Measurements from ENCODE around the gene RABGAP1L.

Gene RABGAP1L

DNA sequence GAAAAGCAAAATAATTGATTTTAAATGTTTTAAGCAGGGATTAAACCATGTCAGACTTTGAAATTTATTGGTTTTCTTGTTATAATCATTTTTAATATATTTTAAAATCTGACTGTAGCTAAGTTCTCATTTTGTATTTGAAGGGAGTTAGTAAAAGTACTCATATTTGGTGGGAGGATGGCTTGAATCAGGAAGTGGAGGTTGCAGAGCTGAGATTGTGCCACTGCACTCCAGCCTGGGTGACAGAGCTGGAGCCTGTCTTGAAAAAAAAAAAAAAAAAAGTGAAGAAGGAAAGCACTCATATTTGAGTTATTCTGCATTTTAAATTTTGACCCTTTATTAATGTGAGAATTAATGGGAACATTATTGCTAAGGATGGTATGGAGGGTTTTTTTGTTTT is 106.0 kb downstream of the RABGAP1L start:
- TF ChIP-seq CTCF (IDR thresholded peaks at IDR 0.05), result no peak
- H3K4me1 Mint-ChIP-seq, result no peaks in the 10 kb centered on the region
- no peak overlapping the region for H3K4me3 Mint-ChIP-seq
- no peaks in the 10 kb centered on the region for H3K9me3 Mint-ChIP-seq
- no peaks in the 10 kb centered on the region for H3K36me3 Mint-ChIP-seq (ENCODE audit: low read depth)
- DNase-seq, result no peak
- no peak overlapping the region for H3K27ac Mint-ChIP-seq
- no peaks in the 10 kb centered on the region for H3K27me3 Mint-ChIP-seq (ENCODE audit: low read depth, poor library complexity)

DNA sequence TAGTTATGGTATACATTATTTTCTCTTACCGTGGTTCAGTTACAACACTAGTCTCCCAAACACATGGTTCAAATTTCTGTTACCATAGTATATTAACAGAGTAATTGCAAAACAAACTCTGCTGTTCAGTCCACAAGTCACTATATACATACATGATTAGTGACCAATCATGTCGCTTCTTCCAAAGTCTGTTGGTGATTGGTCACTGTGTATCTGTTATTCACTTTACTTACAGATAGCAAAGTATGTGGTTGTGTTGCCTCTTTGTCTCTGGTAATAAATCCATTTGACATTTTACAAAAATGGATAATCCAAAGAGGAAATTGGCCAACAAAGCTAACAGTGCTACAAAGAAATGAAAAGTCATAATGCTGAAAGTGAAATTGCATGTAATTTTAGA is 107.2 kb downstream of the RABGAP1L start:
- no peaks in the 10 kb centered on the region for H3K4me1 Mint-ChIP-seq
- no peak for TF ChIP-seq CTCF (IDR thresholded peaks at IDR 0.05)
- H3K27ac Mint-ChIP-seq, result no peak overlapping the region
- no peak for DNase-seq
- no peaks in the 10 kb centered on the region for H3K36me3 Mint-ChIP-seq (ENCODE audit: low read depth)
- no peaks in the 10 kb centered on the region for H3K27me3 Mint-ChIP-seq (ENCODE audit: low read depth, poor library complexity)
- H3K9me3 Mint-ChIP-seq, result no peaks in the 10 kb centered on the region
- no peak overlapping the region for H3K4me3 Mint-ChIP-seq

DNA sequence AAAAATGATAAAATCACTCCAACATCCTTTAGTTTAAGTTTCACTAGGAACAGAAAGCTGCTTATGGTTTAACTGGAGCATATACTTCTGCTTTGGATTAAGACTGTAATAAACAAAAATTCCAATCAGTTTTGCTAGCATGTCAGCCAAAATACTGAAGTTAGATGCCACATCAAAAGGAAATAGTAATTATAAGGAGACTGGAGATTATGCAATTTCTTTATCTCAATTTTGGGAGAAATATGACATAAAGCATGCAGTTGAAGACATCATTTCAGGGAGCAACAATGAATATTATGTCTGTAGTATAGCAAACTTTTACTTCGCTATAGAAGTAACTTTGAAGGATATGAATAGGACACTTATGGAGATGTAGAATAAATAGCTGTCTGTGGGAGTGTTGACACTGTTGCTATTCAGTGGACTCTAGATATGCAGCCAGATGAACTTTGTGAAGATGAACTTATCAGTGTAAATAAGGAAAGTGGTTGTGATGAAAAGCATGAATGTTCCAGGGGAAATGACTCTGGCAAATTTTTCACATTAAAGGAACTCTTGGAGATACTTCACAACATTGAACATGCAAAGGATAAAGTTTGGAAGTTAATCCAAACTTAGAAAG is 107.8 kb downstream of the RABGAP1L start:
- H3K36me3 Mint-ChIP-seq (ENCODE audit: low read depth), result no peaks in the 10 kb centered on the region
- DNase-seq, result no peak
- no peak overlapping the region for H3K27ac Mint-ChIP-seq
- H3K4me3 Mint-ChIP-seq, result no peak overlapping the region
- H3K27me3 Mint-ChIP-seq (ENCODE audit: low read depth, poor library complexity), result no peaks in the 10 kb centered on the region
- no peaks in the 10 kb centered on the region for H3K4me1 Mint-ChIP-seq
- TF ChIP-seq CTCF (IDR thresholded peaks at IDR 0.05), result no peak
- H3K9me3 Mint-ChIP-seq, result no peaks in the 10 kb centered on the region

- no peaks in the 10 kb centered on the region for H3K36me3 Mint-ChIP-seq (ENCODE audit: low read depth)
- no peak for DNase-seq
- no peak overlapping the region for H3K4me3 Mint-ChIP-seq
- no peak for TF ChIP-seq CTCF (IDR thresholded peaks at IDR 0.05)
- H3K4me1 Mint-ChIP-seq, result no peaks in the 10 kb centered on the region
- no peaks in the 10 kb centered on the region for H3K9me3 Mint-ChIP-seq
- no peaks in the 10 kb centered on the region for H3K27me3 Mint-ChIP-seq (ENCODE audit: low read depth, poor library complexity)
- H3K27ac Mint-ChIP-seq, result no peak overlapping the region
These were observed 110.8 kb downstream of the RABGAP1L start for GRCh38 chr1:174269989-174270651.

DNA sequence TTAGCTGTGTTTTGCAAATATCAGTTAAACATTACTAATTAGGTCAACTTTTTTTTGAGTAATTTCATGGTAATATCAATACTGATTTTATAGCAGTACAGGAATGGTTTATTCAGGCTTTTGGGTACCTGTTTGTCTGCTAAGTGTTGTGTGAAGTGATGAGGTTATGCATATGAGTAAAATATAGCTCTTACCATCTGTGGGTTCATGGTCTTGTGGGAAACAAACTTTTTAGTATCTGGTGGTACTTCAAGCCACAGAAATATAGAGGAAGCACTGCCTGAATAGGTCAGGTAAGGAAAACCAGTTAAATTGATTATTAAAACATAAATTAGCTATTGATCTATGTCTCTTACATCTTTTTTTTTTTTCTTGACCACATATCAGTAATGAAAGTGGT is 113.9 kb downstream of the RABGAP1L start:
- no peaks in the 10 kb centered on the region for H3K4me1 Mint-ChIP-seq
- DNase-seq, result no peak
- H3K27me3 Mint-ChIP-seq (ENCODE audit: low read depth, poor library complexity), result no peaks in the 10 kb centered on the region
- no peaks in the 10 kb centered on the region for H3K36me3 Mint-ChIP-seq (ENCODE audit: low read depth)
- peak overlapping the region; percentile 3 for H3K27ac Mint-ChIP-seq
- TF ChIP-seq CTCF (IDR thresholded peaks at IDR 0.05), result no peak
- no peaks in the 10 kb centered on the region for H3K9me3 Mint-ChIP-seq
- H3K4me3 Mint-ChIP-seq, result no peak overlapping the region

- Mint-ChIP-seq H3K27me3 (ENCODE audit: low read depth, poor library complexity) (no peaks in the 10 kb centered on the region), H3K27ac (no peak overlapping the region), H3K9me3 (no peaks in the 10 kb centered on the region), H3K4me3 (no peak overlapping the region), H3K36me3 (ENCODE audit: low read depth) (no peaks in the 10 kb centered on the region), H3K4me1 (no peaks in the 10 kb centered on the region)
- TF ChIP-seq CTCF (IDR thresholded peaks at IDR 0.05), result no peak
- no peak for DNase-seq
These were observed 114.5 kb downstream of the RABGAP1L start for GRCh38 chr1:174273776-174274175.
